GM12878 (cell line): ENCODE measurements around the gene TMBIM1.

Experiments
- BACH1 ChIP-seq: fragments of 450-650 bp; IDR thresholded peaks from 2 replicates; pipeline ENCODE4 v1.6.1; 2017; ENCODE audit warnings: mild to moderate bottlenecking, borderline replicate concordance
- CHD2 ChIP-seq: IDR thresholded peaks from 2 replicates; pipeline ENCODE4 v1.6.1; 2011; ENCODE audit warnings: low read depth, low read length, improper control_type of control experiment, borderline replicate concordance
- CREB1 ChIP-seq: IDR thresholded peaks from 2 replicates; pipeline ENCODE4 v1.6.1; 2012; ENCODE audit warnings: low read depth, mild to moderate bottlenecking, inconsistent platforms
- CTCF ChIP-seq, 3 experiments: IDR thresholded peaks in 2 of 3; conservative IDR thresholded peaks in 1 of 3; 2 replicates each; pipeline ENCODE4 v1.5.1; 2011; ENCODE audit warnings: low read depth in 3 of 3, low read length in 3 of 3, mild to moderate bottlenecking in 3 of 3, control low read depth in 2 of 3, moderate library complexity in 2 of 3, inconsistent platforms in 1 of 3, mixed read lengths in 1 of 3; ENCODE audit not compliant: control insufficient read depth in 2 of 3, insufficient read depth in 1 of 3; ENCODE audit errors: extremely low read depth in 1 of 3
- ELK1 ChIP-seq: IDR thresholded peaks from 2 replicates; pipeline ENCODE4 v1.6.1; 2012; ENCODE audit warnings: low read depth, low read length, improper control_type of control experiment
- LARP7 ChIP-seq: fragments of 450-650 bp; IDR thresholded peaks from 2 replicates; pipeline ENCODE4 v1.6.1; 2017; ENCODE audit warnings: mild to moderate bottlenecking
- NFIC ChIP-seq: IDR thresholded peaks from 2 replicates; pipeline ENCODE4 v1.6.1; 2012; ENCODE audit warnings: low read depth, mild to moderate bottlenecking, inconsistent platforms, low read length, moderate library complexity
- POLR2AphosphoS5 ChIP-seq: IDR thresholded peaks from 2 replicates; pipeline ENCODE4 v1.6.1; 2011; ENCODE audit warnings: mild to moderate bottlenecking, low read length, inconsistent platforms
- RBBP5 ChIP-seq: fragments of 200-600 bp; sonication (generic); conservative IDR thresholded peaks from 2 replicates; pipeline ENCODE4 v1.6.1; 2016
- RUNX3 ChIP-seq: IDR thresholded peaks from 2 replicates; pipeline ENCODE4 v1.6.1; 2012; ENCODE audit warnings: low read length, inconsistent platforms
- SMC3 ChIP-seq: IDR thresholded peaks from 2 replicates; pipeline ENCODE4 v1.6.1; 2011; ENCODE audit warnings: low read length, improper control_type of control experiment, borderline replicate concordance
- SRF ChIP-seq, 2 experiments: IDR thresholded peaks; 2 replicates each; pipeline ENCODE4 v1.6.1; 2011; ENCODE audit warnings: low read depth in 2 of 2, low read length in 2 of 2, mild to moderate bottlenecking in 1 of 2, moderate library complexity in 1 of 2
- TF ChIP-seq, protein P1 (sequence below): IDR thresholded peaks from 2 replicates; pipeline ENCODE4 v1.6.1; 2011; ENCODE audit warnings: low read depth, low read length, improper control_type of control experiment, borderline replicate concordance

DNA sequence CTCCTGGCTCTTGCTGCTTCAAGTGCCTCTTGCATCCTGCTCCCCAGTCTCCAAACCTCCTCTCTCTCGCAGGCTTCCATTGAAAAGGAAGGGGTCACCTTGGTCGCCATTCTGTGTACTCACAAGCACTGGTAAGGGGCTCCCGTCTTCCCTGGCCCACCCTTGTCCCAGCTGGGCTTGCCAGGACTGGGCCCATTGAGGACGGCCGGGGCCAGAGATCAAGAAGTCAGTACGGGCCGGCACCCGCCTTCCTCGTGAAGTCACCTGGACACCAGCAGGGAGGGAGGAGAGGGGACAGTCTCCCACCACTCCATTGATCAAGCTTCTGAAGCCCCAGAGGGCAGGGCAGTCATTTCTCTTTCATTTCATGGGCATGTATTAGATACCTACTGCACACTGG, 48.4 kb upstream of the TMBIM1 start:
- TF ChIP-seq NFIC = no peak
- no peak for TF ChIP-seq CTCF (IDR thresholded peaks at IDR 0.05 in 2 of 3, conservative IDR thresholded peaks at IDR 0.05 in 1 of 3; ENCODE audit: control insufficient read depth in 2 of 3, extremely low read depth in 1 of 3, insufficient read depth in 1 of 3, low read depth in 3 of 3, low read length in 3 of 3)
- no peak for TF ChIP-seq CREB1
- no peak for TF ChIP-seq SRF (IDR thresholded peaks at IDR 0.05; ENCODE audit: low read depth in 2 of 2, low read length in 2 of 2)
- TF ChIP-seq ELK1 = no peak
- no peak for TF ChIP-seq RUNX3
- TF ChIP-seq BACH1 = no peak
- no peak for TF ChIP-seq CHD2
- no peak for TF ChIP-seq RBBP5
- TF ChIP-seq LARP7 = no peak
- TF ChIP-seq, protein P1, sequence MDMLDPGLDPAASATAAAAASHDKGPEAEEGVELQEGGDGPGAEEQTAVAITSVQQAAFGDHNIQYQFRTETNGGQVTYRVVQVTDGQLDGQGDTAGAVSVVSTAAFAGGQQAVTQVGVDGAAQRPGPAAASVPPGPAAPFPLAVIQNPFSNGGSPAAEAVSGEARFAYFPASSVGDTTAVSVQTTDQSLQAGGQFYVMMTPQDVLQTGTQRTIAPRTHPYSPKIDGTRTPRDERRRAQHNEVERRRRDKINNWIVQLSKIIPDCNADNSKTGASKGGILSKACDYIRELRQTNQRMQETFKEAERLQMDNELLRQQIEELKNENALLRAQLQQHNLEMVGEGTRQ = no peak
- TF ChIP-seq SMC3 = no peak
- TF ChIP-seq POLR2AphosphoS5 = no peak
